Measurements from ENCODE around the gene C16orf54.
"Not testable (repeated sequence)": the region's sequence is repeated elsewhere in the genome, so short reads cannot be mapped to it uniquely, and the experiment has no call there.

Gene C16orf54

DNA sequence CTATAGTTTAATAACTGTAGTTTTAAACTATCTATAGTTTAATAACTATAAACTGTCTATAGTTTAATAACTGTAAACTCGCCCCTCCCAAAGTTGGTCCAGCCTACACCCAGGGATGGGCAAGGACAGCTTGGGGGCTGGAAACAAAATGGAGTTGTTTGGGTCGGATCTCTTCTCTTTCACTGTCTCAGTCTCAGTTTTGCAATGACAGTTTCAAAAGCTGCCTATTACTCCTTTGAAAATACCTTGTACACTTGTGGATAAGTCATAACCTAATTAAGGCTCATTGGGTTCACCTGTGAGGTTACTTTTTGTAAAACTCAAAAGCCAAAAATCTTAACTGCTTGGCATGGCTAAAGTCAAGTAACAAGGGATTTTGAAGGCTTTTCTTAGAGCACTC, 31.4 kb downstream of the C16orf54 start:
- TF ChIP-seq, protein P1, sequence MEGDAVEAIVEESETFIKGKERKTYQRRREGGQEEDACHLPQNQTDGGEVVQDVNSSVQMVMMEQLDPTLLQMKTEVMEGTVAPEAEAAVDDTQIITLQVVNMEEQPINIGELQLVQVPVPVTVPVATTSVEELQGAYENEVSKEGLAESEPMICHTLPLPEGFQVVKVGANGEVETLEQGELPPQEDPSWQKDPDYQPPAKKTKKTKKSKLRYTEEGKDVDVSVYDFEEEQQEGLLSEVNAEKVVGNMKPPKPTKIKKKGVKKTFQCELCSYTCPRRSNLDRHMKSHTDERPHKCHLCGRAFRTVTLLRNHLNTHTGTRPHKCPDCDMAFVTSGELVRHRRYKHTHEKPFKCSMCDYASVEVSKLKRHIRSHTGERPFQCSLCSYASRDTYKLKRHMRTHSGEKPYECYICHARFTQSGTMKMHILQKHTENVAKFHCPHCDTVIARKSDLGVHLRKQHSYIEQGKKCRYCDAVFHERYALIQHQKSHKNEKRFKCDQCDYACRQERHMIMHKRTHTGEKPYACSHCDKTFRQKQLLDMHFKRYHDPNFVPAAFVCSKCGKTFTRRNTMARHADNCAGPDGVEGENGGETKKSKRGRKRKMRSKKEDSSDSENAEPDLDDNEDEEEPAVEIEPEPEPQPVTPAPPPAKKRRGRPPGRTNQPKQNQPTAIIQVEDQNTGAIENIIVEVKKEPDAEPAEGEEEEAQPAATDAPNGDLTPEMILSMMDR (IDR thresholded peaks at IDR 0.05; ENCODE audit: low read depth, low read length, missing control alignments): no peak
- no peak overlapping the region for H3K4me3 ChIP-seq (ENCODE audit: low read depth, low read length)
- in situ Hi-C loops (cut with HindIII; ENCODE audit: low sequenced_read_pairs): no loop called here
- no peak for DNase-seq (ENCODE audit: low read depth)

DNA sequence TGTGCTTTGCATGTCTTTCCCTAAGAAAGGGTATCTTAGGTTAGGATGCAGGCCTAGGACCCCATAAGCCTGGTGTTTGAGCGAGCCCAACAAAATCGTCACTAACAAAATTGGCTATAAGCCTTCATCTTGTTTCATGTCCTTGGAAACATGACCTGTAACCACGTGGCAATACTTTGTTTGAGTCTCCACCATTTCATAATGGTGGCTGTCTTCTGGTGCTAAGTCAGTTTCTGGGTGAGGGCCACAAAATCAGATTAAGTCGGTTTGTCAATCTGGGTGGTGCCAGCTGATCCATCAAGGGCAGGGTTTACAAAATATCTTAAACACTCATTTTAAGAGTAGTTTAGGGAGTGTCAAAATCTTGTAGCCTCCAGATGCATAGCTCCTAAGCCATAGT, 33.0 kb downstream of the C16orf54 start:
- no peak for DNase-seq (ENCODE audit: low read depth)
- in situ Hi-C loops (cut with HindIII; ENCODE audit: low sequenced_read_pairs): no loop called here
- H3K4me3 ChIP-seq (ENCODE audit: low read depth, low read length): no peak overlapping the region
- TF ChIP-seq, protein P1 (IDR thresholded peaks at IDR 0.05; ENCODE audit: low read depth, low read length, missing control alignments): no peak

DNA sequence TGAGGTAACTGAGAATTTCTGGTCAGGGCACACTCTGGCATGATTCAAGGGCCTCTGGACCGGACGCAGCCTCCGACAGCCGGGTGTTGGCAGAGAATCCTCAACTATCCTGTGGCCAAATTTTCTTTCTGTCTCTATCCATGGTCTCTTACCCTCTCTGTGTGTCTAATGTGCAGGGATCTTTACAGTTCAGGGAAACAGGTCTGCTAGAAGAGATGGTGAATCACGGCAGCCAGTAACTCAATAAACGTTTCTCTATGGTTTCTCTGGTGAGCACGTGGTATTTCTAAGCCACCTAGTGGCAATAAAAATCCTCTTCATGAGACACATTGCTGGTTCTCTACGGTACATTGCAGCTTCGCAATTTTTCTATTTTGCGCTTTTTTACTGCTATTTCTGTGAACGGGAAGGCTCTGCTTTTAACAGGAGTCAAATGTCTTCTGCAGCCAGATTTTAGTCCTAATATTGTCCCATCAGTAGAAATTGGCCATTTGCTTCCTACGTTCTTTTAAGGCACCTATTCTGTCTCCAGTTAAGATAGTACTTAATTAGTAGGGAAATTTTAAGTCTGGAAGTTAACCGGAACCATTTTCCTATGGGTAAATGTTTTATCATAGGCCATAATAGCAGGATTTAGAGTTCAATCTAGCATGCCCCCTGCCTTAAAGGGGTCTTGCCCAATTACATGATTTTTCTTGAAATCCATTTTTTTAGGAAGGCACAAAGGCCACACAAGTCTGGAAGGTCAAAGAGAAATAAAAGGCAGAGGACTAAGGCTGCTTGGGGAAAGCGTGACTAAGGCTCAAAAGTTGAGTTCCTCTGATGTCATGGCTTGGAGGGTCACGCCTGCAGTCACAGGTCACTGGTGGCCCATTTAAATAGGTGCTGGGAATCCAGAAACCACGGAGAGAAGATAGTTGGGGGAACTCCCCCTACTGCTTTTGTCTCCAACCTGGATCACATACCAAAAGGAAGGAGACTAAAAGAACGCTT, 35.3 kb downstream of the C16orf54 start:
- TF ChIP-seq, protein P1 (IDR thresholded peaks at IDR 0.05; ENCODE audit: low read depth, low read length, missing control alignments): peak; percentile 60

DNA sequence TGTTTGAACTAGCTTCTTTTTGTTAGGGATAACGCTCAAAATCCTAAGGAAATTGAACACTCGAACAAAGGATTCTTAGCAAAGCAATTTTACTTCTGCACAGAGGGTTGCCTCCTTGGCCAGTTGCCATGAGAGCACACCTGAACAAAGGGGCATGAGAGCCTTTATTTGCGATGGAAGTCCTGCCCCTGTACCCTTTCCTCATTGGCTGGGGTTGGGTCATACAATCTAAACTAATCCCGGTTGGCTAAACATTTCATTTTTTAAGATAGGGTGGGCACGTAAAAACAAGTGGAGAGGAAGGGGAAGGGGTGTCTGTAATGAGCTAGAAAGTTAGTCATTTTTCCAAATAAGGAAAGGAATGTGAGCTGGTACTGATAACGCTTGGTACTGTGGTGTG, 36.1 kb downstream of the C16orf54 start:
- in situ Hi-C loops (cut with HindIII; ENCODE audit: low sequenced_read_pairs); DNase-seq (ENCODE audit: low read depth); H3K4me3 ChIP-seq (ENCODE audit: low read depth, low read length): not testable (repeated sequence)

More for the DNA sequence above, 35.3 kb downstream of the C16orf54 start:
- DNase-seq (ENCODE audit: low read depth): peak; percentile 35
- no peak overlapping the region for H3K4me3 ChIP-seq (ENCODE audit: low read depth, low read length)
- in situ Hi-C loops (cut with HindIII; ENCODE audit: low sequenced_read_pairs): no loop called here

DNA sequence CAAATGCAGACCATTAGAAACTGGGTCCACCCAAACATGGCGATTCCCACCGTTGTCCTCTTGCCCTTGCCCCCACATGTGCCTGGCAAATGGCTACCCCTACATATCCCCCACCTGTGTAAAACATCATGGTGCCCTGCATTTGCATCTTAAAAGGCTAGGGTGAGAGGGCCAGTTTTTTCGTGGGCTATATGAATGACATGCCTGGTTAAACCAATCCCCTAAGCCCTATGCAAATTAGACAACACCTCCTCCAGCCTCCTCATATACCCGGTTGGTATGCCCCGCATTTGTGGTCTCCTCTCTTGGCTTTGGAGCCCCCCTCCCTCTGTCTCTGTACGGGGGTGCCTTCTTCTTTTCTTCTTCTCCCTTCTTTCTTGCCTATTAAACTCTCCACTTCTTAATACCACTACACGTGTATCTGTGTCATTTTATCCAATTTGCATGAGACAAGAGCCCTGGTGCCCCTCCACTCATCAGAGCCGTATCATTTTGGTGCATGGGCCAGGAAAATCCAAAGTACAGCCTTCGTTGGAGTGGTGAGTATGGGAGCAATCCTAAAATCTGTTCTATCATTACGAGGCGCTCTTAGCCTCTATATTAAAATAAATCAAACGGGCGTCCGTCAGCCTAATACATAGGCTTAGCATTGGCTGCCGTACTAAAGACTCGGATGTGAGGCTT, 36.7 kb downstream of the C16orf54 start:
- TF ChIP-seq, protein P1 (IDR thresholded peaks at IDR 0.05; ENCODE audit: low read depth, low read length, missing control alignments): no peak
- no peak overlapping the region for H3K4me3 ChIP-seq (ENCODE audit: low read depth, low read length)
- no peak for DNase-seq (ENCODE audit: low read depth)
- in situ Hi-C loops (cut with HindIII; ENCODE audit: low sequenced_read_pairs): no loop called here

DNA sequence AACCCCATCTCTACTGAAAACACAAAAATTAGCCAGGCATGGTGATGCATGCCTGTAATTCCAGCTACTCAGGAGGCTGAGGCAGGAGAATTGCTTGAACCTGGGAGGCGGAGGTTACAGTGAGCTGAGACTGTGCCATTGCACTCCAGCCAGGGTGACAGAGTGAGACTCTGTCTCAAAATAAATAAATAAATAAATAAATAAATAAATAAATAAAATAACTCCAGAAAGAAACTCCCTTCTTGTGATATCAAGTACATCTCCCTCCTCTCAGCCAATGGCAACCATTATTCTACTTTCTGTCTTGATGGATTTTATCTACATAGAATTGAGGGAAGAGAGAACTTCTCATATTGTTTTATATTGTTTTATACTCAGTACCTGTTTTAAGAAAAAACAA, 38.6 kb downstream of the C16orf54 start:
- in situ Hi-C loops (cut with HindIII; ENCODE audit: low sequenced_read_pairs); DNase-seq (ENCODE audit: low read depth); H3K4me3 ChIP-seq (ENCODE audit: low read depth, low read length): not testable (repeated sequence)

DNA sequence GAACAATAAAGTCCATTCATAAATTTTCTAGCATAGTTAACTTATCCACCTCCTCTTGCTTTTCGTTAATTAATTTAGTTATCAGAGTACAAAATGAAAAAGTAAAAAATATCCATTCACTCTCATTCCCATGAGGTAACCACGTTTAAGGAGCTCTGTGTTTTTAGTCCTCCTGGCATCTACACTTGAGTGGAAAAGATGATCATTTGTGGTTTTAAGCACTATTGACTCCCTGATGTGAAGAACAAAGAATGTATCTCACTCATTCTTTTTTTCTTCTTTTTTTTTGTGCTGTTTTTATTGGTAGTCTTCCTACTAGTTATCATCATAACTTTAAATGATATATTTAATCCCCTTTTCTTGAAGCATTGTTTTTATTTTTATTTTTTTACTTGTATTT, 40.8 kb downstream of the C16orf54 start:
- in situ Hi-C loops (cut with HindIII; ENCODE audit: low sequenced_read_pairs): no loop called here
- H3K4me3 ChIP-seq (ENCODE audit: low read depth, low read length): no peak overlapping the region
- TF ChIP-seq, protein P1 (IDR thresholded peaks at IDR 0.05; ENCODE audit: low read depth, low read length, missing control alignments): no peak
- DNase-seq (ENCODE audit: low read depth): peak; percentile 36

Data from astrocyte of the cerebellum (primary cell).